AG04449 (cell line): Measurements from ENCODE around the gene ATXN2.
A peak's percentile ranks its signal among the peaks of the same experiment; 100 is the strongest.
"Not testable (repeated sequence)": the region's sequence is repeated elsewhere in the genome, so short reads cannot be mapped to it uniquely, and the experiment has no call there.

Source experiments
- CTCF ChIA-PET: fragments of 350-600 bp; formaldehyde crosslinking; extraction: SDS; loops from one replicate; lab custom pipeline; 2021; ENCODE audit warnings: antibody characterized with exemption; lab: Yijun Ruan, JAX
- POLR2A ChIA-PET: fragments of 400-600, 350-600 bp; formaldehyde crosslinking; extraction: SDS; loops from one replicate; lab custom pipeline; 2020; ENCODE audit warnings: antibody characterized with exemption, inconsistent platforms; lab: Yijun Ruan, JAX
- DNase-seq: peaks from one replicate; pipeline ENCODE4 v3.0.0-alpha.2; 2010; ENCODE audit warnings: low read depth, low spot score
- H3K4me3 ChIP-seq: 2 replicates; pipeline ENCODE4 v1.5.1; 2011; ENCODE audit warnings: low read depth, mild to moderate bottlenecking, control low read depth, low read length
- CTCF ChIP-seq: IDR thresholded peaks from one replicate; pipeline ENCODE4 v1.5.1; 2011; ENCODE audit warnings: mild to moderate bottlenecking, moderate library complexity, low read length, control low read depth, inconsistent platforms; ENCODE audit not compliant: insufficient read depth; ENCODE audit errors: missing control alignments

The ATXN2 gene

GRCh38 chr12:111636209-111636945 is 37.3 kb upstream of the ATXN2 start:
- TF ChIP-seq CTCF = no peak
- ChIA-PET CTCF (interaction anchor here (1.0 kb wide), 1 partner anchor 305 kb away, joined by 3 read pairs; no protein-coding TSS in a partner anchor), POLR2A (interaction anchor here (0.6 kb wide), 1 partner anchor 10 kb away, joined by 3 read pairs; no protein-coding TSS in a partner anchor)
- peak; percentile 46 for DNase-seq
- no peak overlapping the region; the same call in 1 of the 2 replicates for H3K4me3 ChIP-seq

GRCh38 chr12:111635524-111635923 is 36.4 kb upstream of the ATXN2 start:
- DNase-seq = no peak
- TF ChIP-seq CTCF = no peak
- H3K4me3 ChIP-seq = no peak overlapping the region
- CTCF ChIA-PET = no interaction called here
- POLR2A ChIA-PET = no interaction called here

GRCh38 chr12:111628505-111629260 is 29.6 kb upstream of the ATXN2 start:
- no peak for DNase-seq
- ChIA-PET CTCF (no interaction called here), POLR2A (no interaction called here)
- no peak for TF ChIP-seq CTCF
- no peak overlapping the region for H3K4me3 ChIP-seq

- no peak for DNase-seq
- POLR2A ChIA-PET = no interaction called here
- H3K4me3 ChIP-seq = no peak overlapping the region
- CTCF ChIA-PET = no interaction called here
- TF ChIP-seq CTCF = no peak
These were observed 27.1 kb upstream of the ATXN2 start for GRCh38 chr12:111626230-111626629.

GRCh38 chr12:111624540-111624939 is 25.4 kb upstream of the ATXN2 start:
- POLR2A ChIA-PET = no interaction called here
- no peak overlapping the region for H3K4me3 ChIP-seq
- no peak for DNase-seq
- TF ChIP-seq CTCF = no peak
- CTCF ChIA-PET = no interaction called here

- CTCF ChIA-PET, H3K4me3 ChIP-seq, POLR2A ChIA-PET, DNase-seq: not testable (repeated sequence)
These were observed 18.7 kb upstream of the ATXN2 start for GRCh38 chr12:111617841-111618240.
